SHP77 treated with DMSO at 0.1 percent for 48 hours (cell line): ENCODE data around the gene AGL.
"Not testable (repeated sequence)": the region's sequence is repeated elsewhere in the genome, so short reads cannot be mapped to it uniquely, and the experiment has no call there.

Source experiments
- DNase-seq: peaks from one replicate; lab custom pipeline; 2025; lab: John Stamatoyannopoulos, UW

Gene AGL

GRCh38 chr1:99851850-99852454 is 1.8 kb downstream of the AGL start:
- DNase-seq = no peak

DNA sequence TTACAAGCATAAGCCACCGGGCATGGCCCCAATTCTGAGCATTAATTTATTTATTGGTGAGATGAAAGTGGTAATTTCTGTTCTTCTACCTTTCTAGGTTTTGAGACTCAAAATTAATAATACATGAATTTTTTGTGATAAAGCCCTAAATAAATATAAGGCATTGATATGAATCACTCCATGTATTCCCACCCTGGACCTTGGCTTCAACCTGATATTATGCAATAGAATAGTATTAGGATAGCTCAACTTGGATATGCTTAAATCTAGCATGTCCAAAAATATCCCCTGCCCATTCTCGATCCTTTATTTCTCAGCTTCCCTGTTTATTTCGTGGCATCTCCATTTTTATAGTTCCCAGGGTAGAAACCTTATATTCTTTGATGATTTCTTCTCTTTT is 2.5 kb downstream of the AGL start:
- DNase-seq = no peak

- no peak for DNase-seq
Observed at GRCh38 chr1:99855914-99856450, 5.8 kb downstream of the AGL start.

DNA sequence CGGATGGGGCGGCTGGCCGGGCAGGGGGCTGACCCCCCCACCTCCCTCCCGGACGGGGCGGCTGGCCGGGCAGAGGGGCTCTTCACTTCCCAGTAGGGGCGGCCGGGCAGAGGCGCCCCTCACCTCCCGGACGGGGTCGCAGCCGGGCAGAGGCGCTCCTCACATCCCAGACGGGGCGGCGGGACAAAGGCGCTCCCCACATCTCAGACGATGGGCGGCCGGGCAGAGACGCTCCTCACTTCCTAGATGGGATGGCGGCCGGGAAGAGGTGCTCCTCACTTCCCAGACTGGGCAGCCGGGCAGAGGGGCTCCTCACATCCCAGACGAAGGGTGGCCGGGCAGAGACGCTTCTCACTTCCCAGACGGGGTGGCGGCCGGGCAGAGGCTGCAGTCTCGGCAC is 6.9 kb downstream of the AGL start:
- not testable (repeated sequence) for DNase-seq

DNA sequence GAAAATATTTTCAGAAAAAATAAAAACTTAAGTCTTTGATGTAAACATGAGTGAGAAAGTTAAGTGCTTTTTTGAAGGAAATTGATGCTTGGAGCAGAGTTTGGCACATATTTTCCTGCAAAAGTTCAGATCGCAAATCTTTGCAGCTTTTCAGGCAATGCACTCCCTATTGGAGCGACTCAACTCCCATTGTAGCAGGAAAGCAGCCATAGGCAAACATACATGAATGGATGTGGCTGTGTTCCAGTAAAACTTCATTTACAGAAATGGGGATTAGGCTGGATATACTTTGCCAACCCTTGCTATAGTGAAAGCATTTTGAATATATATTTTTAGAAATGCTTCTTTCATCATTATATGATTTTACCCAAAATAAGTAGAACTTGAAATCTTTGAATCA is 8.1 kb downstream of the AGL start:
- no peak for DNase-seq

DNA sequence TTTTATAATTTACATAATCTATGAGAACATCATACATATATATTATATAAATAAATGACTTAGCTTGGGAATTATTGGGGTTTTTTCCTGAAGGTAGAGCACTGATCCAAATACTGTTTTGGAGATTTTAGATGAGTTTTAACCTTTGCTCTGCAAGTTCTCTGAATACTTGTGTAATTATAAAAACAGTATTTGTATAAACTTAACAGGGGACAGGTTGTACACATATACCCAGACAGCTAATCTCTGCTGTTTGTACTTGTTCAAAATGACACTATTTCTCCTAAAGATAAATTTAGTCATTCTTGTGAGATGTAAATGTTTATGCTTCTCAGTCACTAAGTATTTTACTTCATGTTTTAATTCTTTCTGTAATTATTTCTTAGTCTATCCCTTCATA is 8.7 kb downstream of the AGL start:
- no peak for DNase-seq

DNA sequence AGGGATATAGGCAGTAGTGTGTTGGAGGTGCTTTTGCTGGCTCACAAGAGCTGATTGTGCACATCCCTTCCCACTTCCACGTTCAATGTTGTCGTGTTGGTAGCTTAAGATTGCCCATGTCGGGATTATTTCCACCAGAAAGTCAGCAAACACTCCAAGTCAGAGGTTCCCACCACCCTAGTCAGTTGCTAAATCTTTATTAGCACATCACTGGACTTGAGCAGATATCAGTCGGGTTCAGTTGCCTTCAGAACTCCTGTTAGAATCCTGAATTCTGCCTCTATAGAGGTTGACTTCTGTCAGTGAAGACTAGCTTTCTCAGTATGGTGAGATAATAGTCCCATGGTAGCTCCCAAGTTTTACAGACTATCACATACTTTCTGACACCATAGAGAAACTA is 10.5 kb downstream of the AGL start:
- no peak for DNase-seq

DNA sequence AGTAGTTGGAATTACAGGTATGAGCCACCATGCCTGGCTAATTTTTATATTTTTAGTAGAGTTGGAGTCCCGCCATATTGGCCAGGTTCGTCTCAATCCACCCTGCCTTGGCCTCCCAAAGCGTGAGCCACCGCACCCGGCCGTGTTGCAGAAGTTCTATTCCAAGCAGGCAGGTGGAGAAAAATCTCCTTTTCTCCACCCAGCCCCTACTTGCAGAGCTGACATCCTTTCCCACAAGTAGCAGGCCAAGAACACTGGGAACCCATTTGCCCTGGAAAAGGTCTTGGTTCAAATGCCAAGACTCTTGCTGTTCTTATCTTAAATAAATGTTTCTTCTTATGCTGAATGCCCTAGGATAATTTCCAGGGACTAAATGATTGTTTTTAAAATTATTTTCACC is 17.5 kb downstream of the AGL start:
- DNase-seq = no peak

- no peak for DNase-seq
Observed at GRCh38 chr1:99869304-99869703, 19.1 kb downstream of the AGL start.

DNA sequence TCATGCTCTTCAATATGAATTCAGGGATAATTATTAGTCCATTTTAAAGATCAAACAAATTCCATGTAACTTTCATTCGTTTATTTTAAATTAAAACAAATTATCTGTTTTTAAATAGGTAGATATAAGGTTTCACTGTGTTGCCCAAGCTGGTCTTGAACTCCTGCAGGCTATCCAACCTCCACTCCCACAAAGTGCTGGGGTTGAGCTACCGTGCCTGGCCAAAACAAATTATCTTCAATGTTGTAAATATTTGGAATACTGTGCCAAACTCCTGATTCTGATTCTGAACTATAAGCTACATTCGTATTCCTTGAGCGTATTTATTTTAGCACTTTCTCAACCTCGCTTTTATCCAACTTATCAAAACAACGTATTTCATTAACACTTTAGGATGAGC is 19.6 kb downstream of the AGL start:
- no peak for DNase-seq

- DNase-seq = no peak
Observed at GRCh38 chr1:99872063-99872462, 21.9 kb downstream of the AGL start.

DNA sequence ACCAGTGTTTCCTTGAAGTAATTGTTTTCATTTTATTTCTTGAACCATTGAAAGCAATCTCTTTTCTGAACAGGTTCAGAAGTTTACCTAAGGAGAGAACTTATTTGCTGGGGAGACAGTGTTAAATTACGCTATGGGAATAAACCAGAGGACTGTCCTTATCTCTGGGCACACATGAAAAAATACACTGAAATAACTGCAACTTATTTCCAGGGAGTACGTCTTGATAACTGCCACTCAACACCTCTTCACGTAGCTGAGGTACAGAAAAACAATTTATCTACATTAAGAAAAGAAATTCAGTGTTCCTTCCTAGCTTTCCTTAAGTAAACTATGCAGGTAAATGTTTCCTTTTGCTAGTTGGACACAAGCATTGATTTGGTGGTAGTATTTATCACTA is 27.4 kb downstream of the AGL start:
- DNase-seq = no peak

DNA sequence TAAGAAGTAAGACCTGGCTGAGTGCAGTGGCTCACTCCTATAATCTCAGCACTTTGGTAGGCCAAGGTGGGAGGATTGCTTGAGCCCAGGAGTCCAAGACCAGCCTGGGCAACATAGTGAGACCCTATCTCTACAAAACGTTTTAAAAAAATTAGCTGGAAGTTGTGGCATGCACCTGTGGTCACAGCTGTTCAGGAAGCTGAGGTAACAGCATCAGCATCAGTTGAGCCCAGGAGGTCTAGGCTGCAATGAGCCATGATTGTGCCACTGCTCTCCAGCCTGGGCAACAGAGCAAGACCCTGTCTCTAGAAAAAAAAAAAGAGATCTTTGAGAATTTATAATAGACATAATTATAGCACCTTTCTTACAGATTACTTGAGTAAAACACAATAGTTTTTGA is 36.0 kb downstream of the AGL start:
- no peak for DNase-seq

DNA sequence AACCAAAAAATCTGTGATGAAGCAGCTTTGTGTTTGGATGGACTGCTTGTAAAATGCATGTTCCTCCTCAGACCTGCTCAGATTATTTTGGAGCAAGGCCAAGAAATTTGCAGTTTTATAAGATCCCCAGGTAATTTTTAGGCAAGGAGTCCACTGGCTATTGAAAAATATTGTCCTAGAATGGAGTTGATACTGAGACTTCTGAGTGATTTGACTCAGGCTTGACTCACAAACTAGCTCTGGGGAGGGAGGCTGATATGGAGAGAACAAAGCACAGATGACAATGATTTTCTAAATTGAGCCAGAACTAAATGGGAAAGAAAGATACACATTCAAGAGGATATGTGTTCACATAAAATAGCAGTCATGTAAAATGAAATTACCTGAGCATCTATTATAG is 36.7 kb downstream of the AGL start:
- no peak for DNase-seq

- DNase-seq = no peak
Observed at GRCh38 chr1:99887890-99888289, 37.7 kb downstream of the AGL start.

DNA sequence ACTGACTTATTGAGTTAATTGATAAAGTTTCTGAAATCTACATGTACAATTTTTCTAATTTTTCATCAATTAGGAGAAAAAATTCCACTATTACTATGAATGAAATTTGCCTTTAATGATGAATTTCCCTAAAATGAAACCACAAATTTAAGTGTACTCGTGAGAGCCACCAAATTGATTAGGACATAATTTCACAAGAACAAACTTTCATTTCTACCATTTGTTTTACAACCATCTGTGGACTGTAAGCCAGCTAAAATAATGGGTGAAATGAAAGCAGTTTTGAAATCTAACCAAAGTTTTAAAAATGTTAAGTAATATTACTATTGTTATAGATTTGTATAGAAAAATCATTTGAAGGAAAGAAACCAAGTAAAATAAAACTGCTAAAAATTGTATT is 41.8 kb downstream of the AGL start:
- DNase-seq = no peak

- not testable (repeated sequence) for DNase-seq
Observed at GRCh38 chr1:99903278-99903677, 53.1 kb downstream of the AGL start.

DNA sequence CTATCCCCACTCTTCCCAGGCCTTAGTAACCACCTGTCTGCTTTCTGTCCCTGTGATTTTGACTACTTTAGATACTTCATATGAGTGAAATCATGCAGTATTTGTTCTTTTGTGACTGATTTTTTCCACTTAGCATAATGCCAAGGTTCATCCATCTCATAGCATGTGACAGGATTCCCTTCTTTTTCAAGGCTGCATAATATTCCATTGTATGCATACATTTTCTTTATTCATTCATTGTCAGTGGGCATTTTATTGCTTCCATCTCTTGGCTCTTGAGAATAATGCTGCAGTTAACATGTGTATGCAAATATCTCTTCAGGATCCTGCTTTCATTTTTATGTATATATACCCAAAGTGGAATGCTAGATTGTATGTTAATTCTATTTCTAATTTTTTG is 56.4 kb downstream of the AGL start:
- DNase-seq = no peak

GRCh38 chr1:99917214-99917613 is 67.1 kb downstream of the AGL start:
- DNase-seq = no peak

- no peak for DNase-seq
Observed at GRCh38 chr1:99919220-99919619, 69.1 kb downstream of the AGL start.

- no peak for DNase-seq
Observed at GRCh38 chr1:99934801-99935200, 84.6 kb downstream of the AGL start.

- DNase-seq = no peak
Observed at GRCh38 chr1:99935534-99935933, 85.4 kb downstream of the AGL start.

DNA sequence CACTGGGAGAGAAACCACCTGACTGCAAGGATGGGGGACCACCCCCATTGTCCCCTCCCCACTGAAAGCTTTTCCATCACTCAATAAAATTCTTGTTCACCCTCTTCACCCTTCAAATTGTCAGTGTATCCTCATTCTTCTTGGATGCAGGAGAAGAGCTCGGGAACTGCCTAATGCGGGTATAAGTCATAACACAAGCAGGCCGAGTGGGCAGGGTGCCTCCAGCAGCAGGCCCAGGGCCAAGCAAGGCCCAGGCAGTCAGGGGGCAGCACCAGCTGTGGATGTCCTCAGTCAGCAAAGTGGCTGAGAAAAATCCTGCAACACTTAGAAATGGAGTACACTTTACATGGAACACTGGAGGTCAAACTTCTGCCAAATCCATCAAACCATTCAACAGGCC is 85.9 kb downstream of the AGL start:
- DNase-seq = no peak

GRCh38 chr1:99942723-99943122 is 92.6 kb downstream of the AGL start:
- no peak for DNase-seq
